GM23338 (cell line): Measurements from ENCODE around the gene ODAD4. TPM values are rescaled to one million over a fixed set of nuclear protein-coding genes. Genes with fewer than 3 reads are reported as not detected.

Experiments
- ATAC-seq: fragments of 200-7000 bp; cut with Tn5 transposase; 3 replicates; pipeline ENCODE4 v1.9.1; 2020
- DNase-seq: peaks from one replicate; pipeline ENCODE4 v3.0.0-alpha.2; 2015; ENCODE audit warnings: low spot score
- H2AFZ ChIP-seq: fragments of 200-600 bp; sonication (generic); 2 replicates; pipeline ENCODE4 v1.8.0; 2016; ENCODE audit warnings: antibody characterized with exemption, mild to moderate bottlenecking, moderate library complexity
- H3F3A ChIP-seq: fragments of 200-600 bp; sonication (generic); replicated peaks from 2 replicates; pipeline ENCODE4 v1.8.0; 2017; ENCODE audit warnings: antibody characterized with exemption, mixed run types, low read depth
- H3K27ac ChIP-seq: fragments of 200-600 bp; sonication (generic); 2 replicates; pipeline ENCODE4 v1.6.1; 2016; ENCODE audit warnings: low read depth
- H3K27me3 ChIP-seq: fragments of 200-600 bp; sonication (generic); 2 replicates; pipeline ENCODE4 v1.8.0; 2016; ENCODE audit warnings: mild to moderate bottlenecking, mixed run types, moderate library complexity; ENCODE audit not compliant: insufficient read depth
- H3K36me3 ChIP-seq: fragments of 200-600 bp; sonication (generic); 2 replicates; pipeline ENCODE4 v1.8.0; 2016; ENCODE audit warnings: mild to moderate bottlenecking; ENCODE audit not compliant: insufficient read depth
- H3K4me1 ChIP-seq: fragments of 200-600 bp; sonication (generic); 2 replicates; pipeline ENCODE4 v1.8.0; 2016; ENCODE audit warnings: mild to moderate bottlenecking, moderate library complexity; ENCODE audit not compliant: insufficient read depth
- H3K4me2 ChIP-seq: fragments of 200-600 bp; sonication (generic); 2 replicates; pipeline ENCODE4 v1.7.1; 2017; ENCODE audit warnings: mixed run types
- H3K4me3 ChIP-seq: fragments of 200-600 bp; sonication (generic); 2 replicates; pipeline ENCODE4 v1.6.1; 2016; ENCODE audit warnings: mixed run types
- H3K79me2 ChIP-seq: fragments of 200-600 bp; sonication (generic); replicated peaks from 2 replicates; pipeline ENCODE4 v1.8.0; 2017; ENCODE audit warnings: mild to moderate bottlenecking; ENCODE audit not compliant: insufficient read depth
- H3K9me2 ChIP-seq: fragments of 200-600 bp; sonication (generic); 2 replicates; pipeline ENCODE4 v1.8.0; 2017; ENCODE audit not compliant: insufficient read depth
- H4K20me1 ChIP-seq: fragments of 200-600 bp; sonication (generic); replicated peaks from 2 replicates; pipeline ENCODE4 v1.8.0; 2017; ENCODE audit warnings: mild to moderate bottlenecking; ENCODE audit not compliant: insufficient read depth
- H3K27ac Mint-ChIP-seq: 2 replicates; pipeline ENCODE4 v1.8.0; 2020; ENCODE audit warnings: inconsistent platforms, mild to moderate bottlenecking, moderate library complexity, mixed read lengths
- H3K27me3 Mint-ChIP-seq: 3 replicates; pipeline ENCODE4 v1.8.0; 2022; ENCODE audit warnings: low read depth, mild to moderate bottlenecking, moderate library complexity, mixed read lengths, inconsistent platforms; ENCODE audit not compliant: insufficient read depth, poor library complexity
- H3K36me3 Mint-ChIP-seq: 3 replicates; pipeline ENCODE4 v1.8.0; 2021; ENCODE audit warnings: low read depth, mild to moderate bottlenecking, inconsistent platforms, moderate library complexity, mixed read lengths
- H3K4me1 Mint-ChIP-seq: 3 replicates; pipeline ENCODE4 v1.8.0; 2020; ENCODE audit warnings: mild to moderate bottlenecking, inconsistent platforms, mixed read lengths
- H3K4me3 Mint-ChIP-seq: 3 replicates; pipeline ENCODE4 v1.8.0; 2021; ENCODE audit warnings: moderate library complexity, mild to moderate bottlenecking, inconsistent platforms, mixed read lengths
- H3K9me3 Mint-ChIP-seq: 3 replicates; pipeline ENCODE4 v1.8.0; 2020; ENCODE audit warnings: moderate library complexity, mild to moderate bottlenecking, inconsistent platforms, mixed read lengths
- CREB1 ChIP-seq: fragments of 250-450 bp; sonication (Bioruptor Pico); IDR thresholded peaks from 2 replicates; pipeline ENCODE4 v1.5.0; 2020; ENCODE audit warnings: low read depth, mild to moderate bottlenecking, moderate library complexity
- CTCF ChIP-seq, 2 experiments: fragments of 200-600 bp in 1 of 2; sonication (generic) in 1 of 2; conservative IDR thresholded peaks; 2 replicates each; pipeline versions ENCODE4 v1.5.1 to v1.6.1; 2016 to 2017; ENCODE audit warnings: antibody characterized with exemption in 2 of 2, low read depth in 2 of 2, mild to moderate bottlenecking in 2 of 2, moderate library complexity in 1 of 2
- EZH2phosphoT487 ChIP-seq: fragments of 200-600 bp; sonication (generic); IDR thresholded peaks from one replicate; pipeline ENCODE4 v1.8.1; 2018; ENCODE audit warnings: antibody characterized with exemption; ENCODE audit not compliant: unreplicated experiment
- POLR2AphosphoS5 ChIP-seq: IDR thresholded peaks from 2 replicates; pipeline ENCODE4 v1.6.1; 2016; ENCODE audit warnings: antibody characterized with exemption, low read depth
- ZNF331 ChIP-seq: fragments of 250-450 bp; sonication (Bioruptor Pico); IDR thresholded peaks from 2 replicates; pipeline ENCODE4 v1.5.0; 2020; ENCODE audit warnings: low read depth, mild to moderate bottlenecking, moderate library complexity
- ZNF462 ChIP-seq: fragments of 250-450 bp; sonication (Bioruptor Pico); IDR thresholded peaks from 2 replicates; pipeline ENCODE4 v1.5.0; 2020; ENCODE audit warnings: mild to moderate bottlenecking, moderate library complexity
- polyA plus RNA-seq: library from polyadenylated mRNA; unstranded; fragments of >200 nt; fragmentation: Nextera tagmentation; extraction: Ambion mirVana; gene quantifications from 2 replicates; pipeline ENCODE4 v1.2.1, GENCODE V29; 2016
- total RNA-seq: library from RNA; depleted of rRNA; stranded (reverse); fragments of >200 nt; shearing (Covaris generic); gene quantifications from 2 replicates; pipeline ENCODE4 v1.2.3, GENCODE V29; 2014

The ODAD4 gene
- total and polyA plus RNA-seq, 2 experiments from 2014 or later, result 1.7 to 1.8 TPM

DNA sequence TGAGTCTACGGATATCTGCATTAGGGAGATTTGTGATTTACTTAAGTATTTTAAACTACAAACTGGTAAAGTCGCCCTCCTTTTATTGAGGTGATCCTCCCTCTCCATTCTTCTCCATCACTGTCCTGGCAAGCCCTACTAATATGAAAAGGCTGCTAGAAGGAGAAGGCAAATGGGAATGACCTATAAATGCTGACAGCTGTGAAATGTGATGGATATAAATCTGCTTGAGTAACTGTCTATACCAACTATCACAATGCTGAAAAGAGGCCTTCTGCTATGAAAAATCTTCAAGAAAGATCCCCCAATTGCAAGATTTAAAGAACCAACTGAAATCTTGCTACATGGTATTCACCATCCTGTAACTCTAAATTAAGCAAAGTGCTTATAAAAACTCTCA, 71.3 kb downstream of the ODAD4 start:
- Histone ChIP-seq H3K4me2 (no peak overlapping the region), H3K79me2 (peaks cover 67% of the 10 kb centered on the region), H3K4me3 (no peak overlapping the region), H3K4me1 (no peaks in the 10 kb centered on the region), H3K27me3 (no peaks in the 10 kb centered on the region), H3K36me3 (peaks cover 43% of the 10 kb centered on the region), H3K9me2 (no peaks in the 10 kb centered on the region), H3K27ac (no peak overlapping the region), H3F3A (peaks cover 21% of the 10 kb centered on the region), H2AFZ (no peak overlapping the region), H4K20me1 (peaks cover 45% of the 10 kb centered on the region)
- Mint-ChIP-seq H3K36me3 (peaks cover 56% of the 10 kb centered on the region), H3K27me3 (peaks cover 2% of the 10 kb centered on the region), H3K27ac (no peak overlapping the region), H3K4me3 (no peak overlapping the region), H3K4me1 (no peaks in the 10 kb centered on the region), H3K9me3 (no peaks in the 10 kb centered on the region)
- DNase-seq (no peak), ATAC-seq (no peak)
- no peak for TF ChIP-seq ZNF331 (CRISPR knock-in tag)

DNA sequence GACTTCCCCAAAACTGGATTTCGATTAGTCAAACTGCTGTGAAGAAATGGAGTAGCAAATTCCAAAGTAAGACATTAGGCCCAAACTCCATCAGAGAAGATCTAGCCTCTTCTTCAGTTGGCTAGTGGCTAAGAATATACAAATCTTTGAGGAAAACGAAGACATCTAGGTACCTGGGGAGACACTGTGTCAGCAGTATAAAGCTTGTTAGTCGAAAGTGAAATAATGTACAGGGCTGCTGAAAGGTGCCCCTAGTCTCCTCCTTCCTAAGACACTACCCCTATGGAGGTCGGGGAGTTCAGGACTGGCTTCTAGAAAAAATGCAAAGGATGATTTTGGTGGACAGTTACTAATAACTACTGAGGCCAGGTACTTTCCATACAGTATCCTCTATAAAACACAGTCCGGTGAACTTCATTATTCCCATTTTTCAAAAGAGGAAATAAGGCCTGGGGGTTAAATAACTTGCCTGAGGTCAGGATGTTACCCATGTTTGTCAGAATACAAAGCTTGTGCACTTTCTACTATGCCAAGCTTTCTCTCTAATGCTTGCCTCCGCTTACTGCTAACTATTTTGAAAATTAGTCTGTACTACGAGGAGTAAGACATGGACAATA, 71.9 kb downstream of the ODAD4 start:
- DNase-seq (no peak), ATAC-seq (no peak)
- no peak for TF ChIP-seq EZH2phosphoT487
- TF ChIP-seq CTCF (conservative IDR thresholded peaks at IDR 0.05; ENCODE audit: low read depth in 2 of 2), result no peak
- no peak for TF ChIP-seq ZNF462 (CRISPR knock-in tag)
- TF ChIP-seq POLR2AphosphoS5, result no peak
- TF ChIP-seq CREB1, result no peak
- Mint-ChIP-seq H3K27me3 (peaks cover 2% of the 10 kb centered on the region), H3K36me3 (peaks cover 55% of the 10 kb centered on the region), H3K4me3 (no peak overlapping the region), H3K4me1 (no peaks in the 10 kb centered on the region), H3K27ac (no peak overlapping the region), H3K9me3 (no peaks in the 10 kb centered on the region)
- H3K4me1 ChIP-seq, result no peaks in the 10 kb centered on the region
- peaks cover 45% of the 10 kb centered on the region for H4K20me1 ChIP-seq
- H3K79me2 ChIP-seq, result peaks cover 70% of the 10 kb centered on the region
- no peak overlapping the region for H3K4me2 ChIP-seq
- no peak overlapping the region for H2AFZ ChIP-seq
- no peaks in the 10 kb centered on the region for H3K9me2 ChIP-seq
- no peak overlapping the region for H3K27ac ChIP-seq
- H3K4me3 ChIP-seq, result no peak overlapping the region
- peaks cover 38% of the 10 kb centered on the region for H3K36me3 ChIP-seq
- H3K27me3 ChIP-seq, result no peaks in the 10 kb centered on the region
- peaks cover 15% of the 10 kb centered on the region for H3F3A ChIP-seq
